GM23248 (cell line): Measurements from ENCODE around the gene C3orf52. TPM values are rescaled to one million over a fixed set of nuclear protein-coding genes. Genes with fewer than 3 reads are reported as not detected.

ENCODE experiments used
- DNase-seq: peaks from one replicate; pipeline ENCODE4 v3.0.0-alpha.2; 2015
- H2AFZ ChIP-seq: fragments of 200-600 bp; sonication (generic); 2 replicates; pipeline ENCODE4 v1.6.1; 2016; ENCODE audit warnings: antibody characterized with exemption
- H3F3A ChIP-seq: fragments of 200-600 bp; sonication (generic); 2 replicates; pipeline ENCODE4 v1.6.1; 2016; ENCODE audit warnings: mild to moderate bottlenecking, antibody characterized with exemption, mixed run types; ENCODE audit not compliant: insufficient read depth
- H3K27ac ChIP-seq: fragments of 200-600 bp; sonication (generic); 2 replicates; pipeline ENCODE4 v1.5.1; 2016; ENCODE audit warnings: mild to moderate bottlenecking
- H3K27me3 ChIP-seq: fragments of 200-600 bp; sonication (generic); replicated peaks from 2 replicates; pipeline ENCODE4 v1.6.1; 2016; ENCODE audit warnings: mild to moderate bottlenecking; ENCODE audit not compliant: insufficient read depth
- H3K36me3 ChIP-seq: fragments of 200-600 bp; sonication (generic); 2 replicates; pipeline ENCODE4 v1.6.1; 2016; ENCODE audit warnings: low read depth, mild to moderate bottlenecking
- H3K4me1 ChIP-seq: fragments of 200-600 bp; sonication (generic); 2 replicates; pipeline ENCODE4 v1.6.1; 2016; ENCODE audit warnings: mild to moderate bottlenecking; ENCODE audit not compliant: insufficient read depth
- H3K4me2 ChIP-seq: fragments of 200-600 bp; sonication (generic); one replicate; pipeline ENCODE4 v1.6.1; 2016; ENCODE audit warnings: mild to moderate bottlenecking; ENCODE audit not compliant: unreplicated experiment
- H3K4me3 ChIP-seq: fragments of 200-600 bp; sonication (generic); 2 replicates; pipeline ENCODE4 v1.5.1; 2016; ENCODE audit warnings: mild to moderate bottlenecking
- H3K79me2 ChIP-seq: fragments of 200-600 bp; sonication (generic); 2 replicates; pipeline ENCODE4 v1.6.1; 2016; ENCODE audit warnings: mild to moderate bottlenecking; ENCODE audit not compliant: insufficient read depth
- H3K9ac ChIP-seq: fragments of 200-600 bp; sonication (generic); 2 replicates; pipeline ENCODE4 v1.6.1; 2016; ENCODE audit warnings: mild to moderate bottlenecking
- H3K9me2 ChIP-seq: fragments of 200-600 bp; sonication (generic); 2 replicates; pipeline ENCODE4 v1.6.1; 2016; ENCODE audit warnings: mixed run types, mild to moderate bottlenecking, moderate library complexity; ENCODE audit not compliant: insufficient read depth
- H3K9me3 ChIP-seq: fragments of 200-600 bp; sonication (generic); one replicate; pipeline ENCODE4 v1.6.1; 2017; ENCODE audit warnings: low read depth
- H4K20me1 ChIP-seq: fragments of 200-600 bp; sonication (generic); 2 replicates; pipeline ENCODE4 v1.6.0; 2016; ENCODE audit not compliant: insufficient read depth
- EZH2 ChIP-seq: fragments of 200-600 bp; sonication (generic); IDR thresholded peaks from 2 replicates; pipeline ENCODE4 v1.6.1; 2018; ENCODE audit warnings: antibody characterized with exemption, mild to moderate bottlenecking; ENCODE audit not compliant: insufficient read depth, poor library complexity, severe bottlenecking
- EZH2phosphoT487 ChIP-seq: fragments of 200-600 bp; sonication (generic); IDR thresholded peaks from 2 replicates; pipeline ENCODE4 v1.6.1; 2018; ENCODE audit warnings: antibody characterized with exemption, moderate library complexity, mild to moderate bottlenecking, low read depth; ENCODE audit not compliant: insufficient read depth
- WGBS, 2 experiments: methylation state at CpG; one replicate each; pipeline ENCODE4 v1.1.6; 2015 to 2017; ENCODE audit warnings: low lambda C conversion rate in 2 of 2, low coverage in 1 of 2; ENCODE audit errors: missing lambda C conversion rate in 2 of 2; 5-methylcytosine and 5-hydroxymethylcytosine counted together
- in situ Hi-C: fragments of 300-500 bp; cut with MboI; formaldehyde crosslinking; loops from 2 replicates; pipeline ENCODE4 v1.15.0; 2020
- polyA plus RNA-seq: library from polyadenylated mRNA; unstranded; fragments of >200 nt; fragmentation: Nextera tagmentation; extraction: Ambion mirVana; gene quantifications from 2 replicates; pipeline ENCODE4 v1.2.1, GENCODE V29; 2016
- total RNA-seq: library from RNA; depleted of rRNA; stranded (reverse); fragments of >200 nt; shearing (Covaris generic); gene quantifications from 2 replicates; pipeline ENCODE4 v1.2.3, GENCODE V29; 2014

The C3orf52 gene
- total and polyA plus RNA-seq, 2 experiments from 2014 or later: 1.6 to 3.5 TPM

- H3K79me2 ChIP-seq: no peaks in the 10 kb centered on the region
- H3K9ac ChIP-seq: peak overlapping the region; percentile 74; the same call in 1 of the 2 replicates
- no peaks in the 10 kb centered on the region for H3K36me3 ChIP-seq
- H3K4me1 ChIP-seq: peaks cover 21% of the 10 kb centered on the region
- TF ChIP-seq EZH2 (no peak), EZH2phosphoT487 (no peak)
- peak overlapping the region; percentile 15; the same call in 1 of the 2 replicates for H3K4me3 ChIP-seq
- no peaks in the 10 kb centered on the region for H4K20me1 ChIP-seq
- no peaks in the 10 kb centered on the region for H3K9me3 ChIP-seq
- no peaks in the 10 kb centered on the region for H3K27me3 ChIP-seq
- in situ Hi-C loops: no loop called here
- DNase-seq: peak; percentile 63
- H3K9me2 ChIP-seq: no peaks in the 10 kb centered on the region
- H2AFZ ChIP-seq: no peak overlapping the region
- peaks cover 25% of the 10 kb centered on the region for H3F3A ChIP-seq
- H3K4me2 ChIP-seq: peak overlapping the region; percentile 83
- WGBS, 2 experiments: 68 to 75% methylated on average over 2 of the region's 2 CpGs
- H3K27ac ChIP-seq: peak overlapping the region; percentile 94
Observed at GRCh38 chr3:112074006-112074405, 12.2 kb upstream of the C3orf52 start.

DNA sequence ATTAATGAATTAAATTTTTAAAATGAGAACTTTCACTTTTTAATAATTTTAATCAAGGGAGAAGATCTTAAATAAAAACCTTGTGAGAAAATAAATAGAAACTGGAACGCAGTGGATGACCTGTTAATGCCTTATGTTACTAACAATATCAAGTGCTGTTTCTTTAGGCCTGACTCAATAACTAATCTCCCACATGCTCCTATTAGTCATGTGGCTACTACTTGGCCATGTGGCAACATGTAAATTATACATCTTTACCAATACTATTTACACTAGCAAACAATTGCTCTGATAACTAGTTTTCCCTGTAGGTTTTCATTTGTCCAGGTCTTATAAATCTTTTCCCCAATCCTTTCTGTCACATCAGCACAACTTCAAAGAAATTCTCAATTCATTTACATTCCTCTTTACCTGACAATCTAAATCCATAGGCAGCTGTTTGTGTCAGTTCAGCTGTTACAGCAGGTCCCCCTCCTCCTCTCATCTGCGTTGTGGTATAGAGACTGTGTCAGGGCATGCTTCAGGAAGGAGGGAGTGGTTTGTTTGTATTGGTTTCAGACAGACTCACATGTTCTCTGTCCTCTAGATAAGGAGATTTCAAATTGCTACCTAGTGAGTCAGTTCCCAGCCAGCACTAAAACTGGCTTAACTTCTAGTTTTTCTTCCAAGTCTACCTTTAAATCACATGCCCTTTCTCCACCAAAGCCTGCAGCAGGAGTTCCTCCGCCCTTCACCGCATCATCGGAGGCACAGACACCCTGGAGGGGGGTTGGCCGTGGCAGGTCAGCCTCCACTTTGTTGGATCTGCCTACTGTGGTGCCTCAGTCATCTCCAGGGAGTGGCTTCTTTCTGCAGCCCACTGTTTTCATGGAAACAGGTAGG is 11.3 kb upstream of the C3orf52 start:
- H3K4me2 ChIP-seq: peak overlapping the region; percentile 83
- H2AFZ ChIP-seq: peak overlapping the region; percentile 24; the same call in 1 of the 2 replicates
- no peaks in the 10 kb centered on the region for H3K79me2 ChIP-seq
- WGBS, 2 experiments: 29 to 30% methylated on average over 6 of the region's 6 CpGs
- peak overlapping the region; percentile 74 for H3K9ac ChIP-seq
- peak overlapping the region; percentile 37; the same call in 1 of the 2 replicates for H3K4me3 ChIP-seq
- no peaks in the 10 kb centered on the region for H3K27me3 ChIP-seq
- no peaks in the 10 kb centered on the region for H4K20me1 ChIP-seq
- no peaks in the 10 kb centered on the region for H3K9me2 ChIP-seq
- TF ChIP-seq EZH2phosphoT487 (no peak), EZH2 (no peak)
- H3K36me3 ChIP-seq: no peaks in the 10 kb centered on the region
- H3K27ac ChIP-seq: peak overlapping the region; percentile 94
- H3K9me3 ChIP-seq: no peaks in the 10 kb centered on the region
- DNase-seq: peak; percentile 89
- peaks cover 21% of the 10 kb centered on the region for H3K4me1 ChIP-seq
- in situ Hi-C loops: no loop called here
- peaks cover 25% of the 10 kb centered on the region for H3F3A ChIP-seq

DNA sequence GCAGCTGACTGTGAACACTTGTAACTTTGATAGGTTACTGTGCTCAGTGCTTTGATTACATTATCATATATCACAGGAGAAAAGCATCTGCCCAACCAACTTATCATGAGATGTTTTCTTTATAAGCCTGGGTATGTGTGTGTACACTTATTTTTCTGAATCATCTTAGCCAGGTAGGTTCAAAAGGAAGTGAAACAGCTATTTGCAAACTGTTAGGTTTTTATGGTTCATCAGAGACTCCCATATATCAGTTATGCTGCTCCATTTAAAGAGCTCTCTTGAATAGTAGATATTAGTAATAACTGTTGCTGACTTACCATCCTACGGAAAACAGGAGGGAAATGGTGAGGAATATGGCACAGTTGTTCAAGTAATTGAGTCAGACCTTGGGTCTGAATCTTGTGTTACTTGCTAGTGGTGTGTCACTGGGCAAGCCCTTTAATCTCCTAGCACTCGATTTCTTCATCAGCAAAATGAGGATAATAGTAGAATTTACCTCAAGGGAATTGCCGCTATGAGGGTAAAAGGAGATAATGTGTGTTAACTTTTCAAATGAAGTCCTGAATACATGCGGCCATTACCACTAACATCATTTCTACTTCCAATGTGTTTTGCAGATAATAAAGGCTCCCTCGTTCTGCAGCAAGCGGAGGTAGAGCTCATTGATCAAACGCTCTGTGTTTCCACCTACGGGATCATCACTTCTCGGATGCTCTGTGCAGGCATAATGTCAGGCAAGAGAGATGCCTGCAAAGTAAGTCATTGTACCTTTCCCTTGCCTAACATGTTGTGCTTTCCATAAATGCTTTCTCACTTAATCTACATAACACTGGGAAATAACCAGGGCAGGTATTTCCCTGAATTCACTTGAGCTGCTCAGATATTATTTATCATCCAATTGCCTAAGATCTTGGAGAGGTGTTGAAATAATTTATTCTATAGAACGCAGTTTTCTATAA is 7.8 kb upstream of the C3orf52 start:
- no peak overlapping the region for H3K4me3 ChIP-seq
- H3K9me3 ChIP-seq: no peaks in the 10 kb centered on the region
- WGBS, 2 experiments: 76% methylated on average over 10 of the region's 10 CpGs
- peaks cover 21% of the 10 kb centered on the region for H3K4me1 ChIP-seq
- H3K9ac ChIP-seq: no peak overlapping the region
- in situ Hi-C loops: no loop called here
- no peak overlapping the region for H3K4me2 ChIP-seq
- H4K20me1 ChIP-seq: no peaks in the 10 kb centered on the region
- H3K36me3 ChIP-seq: no peaks in the 10 kb centered on the region
- TF ChIP-seq EZH2 (no peak), EZH2phosphoT487 (no peak)
- H2AFZ ChIP-seq: no peak overlapping the region
- H3K79me2 ChIP-seq: no peaks in the 10 kb centered on the region
- peaks cover 25% of the 10 kb centered on the region for H3F3A ChIP-seq
- no peaks in the 10 kb centered on the region for H3K27me3 ChIP-seq
- no peak for DNase-seq
- H3K9me2 ChIP-seq: no peaks in the 10 kb centered on the region
- H3K27ac ChIP-seq: no peak overlapping the region

DNA sequence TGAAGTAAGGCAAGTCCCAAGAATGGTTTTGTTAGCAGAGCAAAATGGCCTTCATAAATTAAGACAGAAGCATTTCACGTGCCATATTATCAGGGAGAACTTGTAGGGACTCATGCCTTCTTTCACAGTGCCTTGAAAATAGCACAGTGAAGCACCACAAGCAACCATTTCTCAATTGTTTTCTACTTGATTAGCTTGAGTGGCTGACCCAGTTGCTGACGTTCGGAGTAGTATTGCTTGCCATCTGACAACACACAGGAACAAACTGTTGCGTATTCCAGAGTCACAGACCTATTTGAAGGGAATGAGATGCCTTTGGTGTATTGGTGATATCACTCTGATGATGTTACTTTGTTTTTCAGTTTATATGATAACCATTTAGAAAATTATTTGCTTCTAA is 3.0 kb upstream of the C3orf52 start:
- Histone ChIP-seq H3K79me2 (peaks cover 8% of the 10 kb centered on the region), H3K9me2 (no peaks in the 10 kb centered on the region), H4K20me1 (no peaks in the 10 kb centered on the region), H3K27ac (no peak overlapping the region), H2AFZ (no peak overlapping the region), H3K27me3 (no peaks in the 10 kb centered on the region), H3K4me1 (peaks cover 10% of the 10 kb centered on the region; the same call in 1 of the 2 replicates), H3K9me3 (no peaks in the 10 kb centered on the region), H3K36me3 (no peaks in the 10 kb centered on the region), H3K4me3 (no peak overlapping the region), H3K4me2 (no peak overlapping the region), H3F3A (peaks cover 11% of the 10 kb centered on the region), H3K9ac (no peak overlapping the region)
- no peak for TF ChIP-seq EZH2phosphoT487
- no peak for TF ChIP-seq EZH2
- 84 to 90% methylated on average over 4 of the region's 4 CpGs for WGBS, 2 experiments
- DNase-seq: no peak
- in situ Hi-C loops: no loop called here
